ENCODE results near the gene RNU6-1.

RNU6-1 gene

DNA sequence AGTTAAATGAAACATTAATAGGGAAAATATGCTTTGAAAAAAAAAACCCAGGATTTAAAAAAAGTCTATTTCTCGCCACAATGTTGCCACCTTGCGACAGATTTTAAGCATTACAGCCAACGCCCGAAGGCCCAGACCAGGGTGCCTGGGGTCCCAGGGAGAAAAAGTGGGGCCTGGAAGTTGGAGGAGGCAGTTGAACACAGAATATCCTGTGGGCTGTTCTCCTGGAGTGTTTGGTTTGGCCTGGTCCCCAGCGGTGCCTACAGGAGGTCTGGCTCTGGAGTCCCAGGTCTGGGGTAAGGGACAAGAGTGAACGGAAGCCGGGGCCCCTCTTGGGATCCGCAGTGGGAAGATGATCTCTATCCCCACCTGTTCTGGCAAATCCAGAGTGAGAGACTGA, 3.4 kb downstream of the RNU6-1 start:
- Histone ChIP-seq H3K27me3 (ENCODE audit: control insufficient read depth, insufficient read depth, low read length) (peaks cover 44% of the 10 kb centered on the region), H3K9ac (ENCODE audit: low read length) (no peak overlapping the region), H3K36me3 (ENCODE audit: control insufficient read depth, insufficient read depth, low read length) (no peaks in the 10 kb centered on the region), H3K27ac (ENCODE audit: low read depth, low read length) (no peak overlapping the region), H3K4me1 (ENCODE audit: control insufficient read depth, insufficient read depth, low read length) (peaks cover 11% of the 10 kb centered on the region), H3K4me3 (ENCODE audit: low read length) (no peak overlapping the region)

DNA sequence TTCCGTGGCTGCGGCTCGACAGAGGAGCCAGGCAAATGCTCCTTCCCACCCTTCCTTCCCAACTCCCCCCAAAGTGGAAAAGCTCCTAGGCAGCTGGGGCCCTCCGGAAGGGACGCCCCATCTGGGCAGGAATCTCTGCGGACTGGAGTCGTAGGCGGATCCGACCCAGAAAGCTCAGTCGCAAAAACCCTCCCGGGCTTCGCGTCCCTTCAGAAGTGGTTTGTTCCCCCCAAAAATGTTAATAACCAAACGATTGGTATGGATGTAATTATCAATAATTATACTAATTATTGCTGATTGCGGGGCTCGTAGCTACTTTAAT, 3.8 kb downstream of the RNU6-1 start:
- Histone ChIP-seq H3K4me1 (ENCODE audit: control insufficient read depth, insufficient read depth, low read length) (peaks cover 7% of the 10 kb centered on the region), H3K36me3 (ENCODE audit: control insufficient read depth, insufficient read depth, low read length) (no peaks in the 10 kb centered on the region), H3K9ac (ENCODE audit: low read length) (no peak overlapping the region), H3K27me3 (ENCODE audit: control insufficient read depth, insufficient read depth, low read length) (peaks cover 48% of the 10 kb centered on the region), H3K4me3 (ENCODE audit: low read length) (peak overlapping the region; percentile 31), H3K27ac (ENCODE audit: low read depth, low read length) (no peak overlapping the region)

- Histone ChIP-seq H3K36me3 (ENCODE audit: control insufficient read depth, insufficient read depth, low read length) (no peaks in the 10 kb centered on the region), H3K9ac (ENCODE audit: low read length) (no peak overlapping the region), H3K4me3 (ENCODE audit: low read length) (peak overlapping the region; percentile 31), H3K27me3 (ENCODE audit: control insufficient read depth, insufficient read depth, low read length) (peaks cover 52% of the 10 kb centered on the region), H3K27ac (ENCODE audit: low read depth, low read length) (no peak overlapping the region), H3K4me1 (ENCODE audit: control insufficient read depth, insufficient read depth, low read length) (peaks cover 5% of the 10 kb centered on the region)
Measured at GRCh38 chr15:67835297-67836133, 4.3 kb downstream of the RNU6-1 start.

DNA sequence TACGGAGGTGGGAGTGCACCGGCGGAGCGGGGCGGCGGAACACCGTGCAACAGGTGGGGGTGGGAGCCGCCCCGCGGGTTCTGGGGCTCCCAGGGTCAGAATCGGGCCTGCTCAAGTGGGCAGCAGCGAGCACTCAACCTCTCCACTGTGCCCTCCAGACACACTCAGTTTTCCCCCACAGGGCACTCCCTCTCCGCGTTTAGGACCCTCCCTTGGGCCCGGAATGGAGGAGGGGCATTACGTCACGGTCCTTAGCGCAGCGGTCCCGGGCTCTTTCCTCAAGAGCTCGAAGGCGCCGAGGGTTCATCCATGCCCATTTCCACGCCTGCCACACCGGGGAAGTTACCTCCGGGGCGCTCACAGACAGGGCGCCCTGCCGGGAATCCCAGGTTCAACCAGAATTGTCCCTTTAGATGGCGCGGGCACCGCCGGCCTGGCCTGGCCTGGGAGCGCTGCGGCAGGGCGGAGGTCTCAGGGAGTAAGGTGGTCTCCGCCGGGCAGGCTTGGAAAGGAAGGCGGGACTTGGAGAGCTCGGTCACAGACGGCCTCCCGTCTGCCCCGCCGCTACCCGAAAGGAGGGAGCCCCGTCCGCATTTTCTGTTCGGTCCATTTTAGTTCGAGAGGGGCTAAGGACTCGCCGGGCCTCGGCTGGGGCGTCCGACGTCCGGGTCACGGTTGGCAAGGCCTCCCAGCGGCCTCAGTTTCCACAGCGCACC, 5.1 kb downstream of the RNU6-1 start:
- Histone ChIP-seq H3K27me3 (ENCODE audit: control insufficient read depth, insufficient read depth, low read length) (peaks cover 58% of the 10 kb centered on the region), H3K36me3 (ENCODE audit: control insufficient read depth, insufficient read depth, low read length) (no peaks in the 10 kb centered on the region), H3K4me3 (ENCODE audit: low read length) (peak overlapping the region; percentile 31), H3K4me1 (ENCODE audit: control insufficient read depth, insufficient read depth, low read length) (peaks cover 5% of the 10 kb centered on the region), H3K9ac (ENCODE audit: low read length) (no peak overlapping the region), H3K27ac (ENCODE audit: low read depth, low read length) (no peak overlapping the region)

GRCh38 chr15:67833710-67834511, 5.9 kb downstream of the RNU6-1 start:
- no peaks in the 10 kb centered on the region for H3K36me3 ChIP-seq (ENCODE audit: control insufficient read depth, insufficient read depth, low read length)
- H3K4me1 ChIP-seq (ENCODE audit: control insufficient read depth, insufficient read depth, low read length) = peaks cover 3% of the 10 kb centered on the region
- peak overlapping the region; percentile 56 for H3K4me3 ChIP-seq (ENCODE audit: low read length)
- no peak overlapping the region for H3K27ac ChIP-seq (ENCODE audit: low read depth, low read length)
- peaks cover 64% of the 10 kb centered on the region for H3K27me3 ChIP-seq (ENCODE audit: control insufficient read depth, insufficient read depth, low read length)
- H3K9ac ChIP-seq (ENCODE audit: low read length) = no peak overlapping the region

GRCh38 chr15:67832897-67833709, 6.7 kb downstream of the RNU6-1 start:
- H3K4me3 ChIP-seq (ENCODE audit: low read length) = peak overlapping the region; percentile 56
- H3K27me3 ChIP-seq (ENCODE audit: control insufficient read depth, insufficient read depth, low read length) = peaks cover 70% of the 10 kb centered on the region
- peaks cover 3% of the 10 kb centered on the region for H3K4me1 ChIP-seq (ENCODE audit: control insufficient read depth, insufficient read depth, low read length)

DNA sequence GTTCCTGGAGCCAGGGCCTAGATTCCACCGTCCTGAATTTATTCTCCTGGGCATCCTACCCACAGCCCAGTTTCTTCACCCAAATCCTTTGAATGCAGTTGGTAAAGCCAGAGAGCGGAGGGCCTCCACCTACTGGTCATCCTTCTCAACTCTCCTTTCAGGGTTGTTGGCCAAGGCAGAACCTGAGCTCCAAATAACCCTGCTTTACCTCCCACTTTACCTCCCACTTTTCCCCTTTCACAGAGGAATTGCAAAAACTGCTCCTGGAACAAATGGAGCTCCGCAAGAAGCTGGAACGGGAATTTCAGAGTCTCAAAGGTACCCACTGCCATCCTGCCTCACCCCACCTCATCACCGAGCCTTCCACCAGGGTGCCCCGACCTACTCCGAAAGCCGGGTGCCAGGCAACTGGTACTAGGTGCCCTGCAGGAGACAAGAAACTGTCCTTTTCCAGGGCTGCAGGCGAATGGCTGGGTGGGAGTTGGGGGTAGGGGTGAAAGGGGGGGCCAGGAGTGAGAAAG, 7.8 kb downstream of the RNU6-1 start:
- Histone ChIP-seq H3K36me3 (ENCODE audit: control insufficient read depth, insufficient read depth, low read length) (no peaks in the 10 kb centered on the region), H3K4me1 (ENCODE audit: control insufficient read depth, insufficient read depth, low read length) (peaks cover 3% of the 10 kb centered on the region), H3K4me3 (ENCODE audit: low read length) (no peak overlapping the region), H3K27me3 (ENCODE audit: control insufficient read depth, insufficient read depth, low read length) (peaks cover 76% of the 10 kb centered on the region), H3K9ac (ENCODE audit: low read length) (no peak overlapping the region), H3K27ac (ENCODE audit: low read depth, low read length) (no peak overlapping the region)

More at GRCh38 chr15:67832897-67833709, 6.7 kb downstream of the RNU6-1 start:
- Histone ChIP-seq H3K9ac (ENCODE audit: low read length) (no peak overlapping the region), H3K36me3 (ENCODE audit: control insufficient read depth, insufficient read depth, low read length) (no peaks in the 10 kb centered on the region), H3K27ac (ENCODE audit: low read depth, low read length) (no peak overlapping the region)

GRCh38 chr15:67831363-67831762, 8.5 kb downstream of the RNU6-1 start:
- Histone ChIP-seq H3K9ac (ENCODE audit: low read length) (no peak overlapping the region), H3K36me3 (ENCODE audit: control insufficient read depth, insufficient read depth, low read length) (no peaks in the 10 kb centered on the region), H3K27ac (ENCODE audit: low read depth, low read length) (no peak overlapping the region), H3K4me1 (ENCODE audit: control insufficient read depth, insufficient read depth, low read length) (peaks cover 3% of the 10 kb centered on the region), H3K27me3 (ENCODE audit: control insufficient read depth, insufficient read depth, low read length) (peaks cover 77% of the 10 kb centered on the region), H3K4me3 (ENCODE audit: low read length) (no peak overlapping the region)

- Histone ChIP-seq H3K27me3 (ENCODE audit: control insufficient read depth, insufficient read depth, low read length) (peaks cover 73% of the 10 kb centered on the region), H3K36me3 (ENCODE audit: control insufficient read depth, insufficient read depth, low read length) (no peaks in the 10 kb centered on the region), H3K4me3 (ENCODE audit: low read length) (no peak overlapping the region), H3K9ac (ENCODE audit: low read length) (no peak overlapping the region), H3K27ac (ENCODE audit: low read depth, low read length) (no peak overlapping the region), H3K4me1 (ENCODE audit: control insufficient read depth, insufficient read depth, low read length) (peaks cover 3% of the 10 kb centered on the region)
Measured at GRCh38 chr15:67829647-67830504, 10.0 kb downstream of the RNU6-1 start.

- H3K9ac ChIP-seq (ENCODE audit: low read length) = no peak overlapping the region
- H3K4me3 ChIP-seq (ENCODE audit: low read length) = no peak overlapping the region
- H3K4me1 ChIP-seq (ENCODE audit: control insufficient read depth, insufficient read depth, low read length) = peaks cover 3% of the 10 kb centered on the region
- no peaks in the 10 kb centered on the region for H3K36me3 ChIP-seq (ENCODE audit: control insufficient read depth, insufficient read depth, low read length)
- peaks cover 73% of the 10 kb centered on the region for H3K27me3 ChIP-seq (ENCODE audit: control insufficient read depth, insufficient read depth, low read length)
- H3K27ac ChIP-seq (ENCODE audit: low read depth, low read length) = no peak overlapping the region
Measured at GRCh38 chr15:67828969-67829646, 10.7 kb downstream of the RNU6-1 start.
